Smooth muscle cell (in vitro differentiated cells): ENCODE results near the gene DCBLD2. TPM values are rescaled to one million over a fixed set of nuclear protein-coding genes. Genes with fewer than 3 reads are reported as not detected.

Source experiments
- DNase-seq: peaks from one replicate; lab custom pipeline; 2025; ENCODE audit not compliant: unreplicated experiment; lab: John Stamatoyannopoulos, UW
- H2AFZ ChIP-seq: fragments of 200-600 bp; sonication (generic); 2 replicates; pipeline ENCODE4 v1.6.0; 2016; ENCODE audit warnings: antibody characterized with exemption, low read depth, mild to moderate bottlenecking
- H3F3A ChIP-seq: fragments of 200-600 bp; sonication (generic); 2 replicates; pipeline ENCODE4 v1.6.0; 2017; ENCODE audit warnings: antibody characterized with exemption, low read depth
- H3K27ac ChIP-seq: fragments of 200-600 bp; sonication (generic); 2 replicates; pipeline ENCODE4 v1.5.1; 2016; ENCODE audit warnings: low read depth, mild to moderate bottlenecking
- H3K27me3 ChIP-seq: fragments of 200-600 bp; sonication (generic); 2 replicates; pipeline ENCODE4 v1.6.1; 2016; ENCODE audit warnings: low read depth, mild to moderate bottlenecking
- H3K36me3 ChIP-seq: fragments of 200-600 bp; sonication (generic); 2 replicates; pipeline ENCODE4 v1.5.1; 2016; ENCODE audit warnings: low read depth
- H3K4me1 ChIP-seq: fragments of 200-600 bp; sonication (generic); 2 replicates; pipeline ENCODE4 v1.5.1; 2016; ENCODE audit warnings: low read depth
- H3K4me2 ChIP-seq: fragments of 200-600 bp; sonication (generic); 2 replicates; pipeline ENCODE4 v1.6.0; 2016; ENCODE audit warnings: mild to moderate bottlenecking
- H3K4me3 ChIP-seq: fragments of 200-600 bp; sonication (generic); 2 replicates; pipeline ENCODE4 v1.5.1; 2016; ENCODE audit warnings: mild to moderate bottlenecking
- H3K79me2 ChIP-seq: fragments of 200-600 bp; sonication (generic); 2 replicates; pipeline ENCODE4 v1.6.0; 2016; ENCODE audit warnings: low read depth, mild to moderate bottlenecking
- H3K9ac ChIP-seq: fragments of 200-600 bp; sonication (generic); 2 replicates; pipeline ENCODE4 v1.6.0; 2016; ENCODE audit warnings: low read depth
- H3K9me3 ChIP-seq: fragments of 200-600 bp; sonication (generic); replicated peaks from 2 replicates; pipeline ENCODE4 v1.5.1; 2016; ENCODE audit warnings: low read depth
- H4K20me1 ChIP-seq: fragments of 200-600 bp; sonication (generic); 2 replicates; pipeline ENCODE4 v1.6.0; 2016; ENCODE audit warnings: low read depth
- CTCF ChIP-seq: fragments of 200-600 bp; sonication (generic); IDR thresholded peaks from 2 replicates; pipeline ENCODE4 v1.5.1; 2017; ENCODE audit warnings: borderline replicate concordance, mild to moderate bottlenecking, antibody characterized with exemption; ENCODE audit not compliant: insufficient read depth, poor library complexity, severe bottlenecking
- WGBS: methylation state at CpG from one replicate; pipeline ENCODE4 v1.1.7; 2016; ENCODE audit warnings: low lambda C conversion rate; 5-methylcytosine and 5-hydroxymethylcytosine counted together
- polyA plus RNA-seq: library from polyadenylated mRNA; unstranded; fragments of >200 nt; fragmentation: Nextera tagmentation; extraction: Ambion mirVana; gene quantifications from 2 replicates; pipeline ENCODE4 v1.2.1, GENCODE V29; 2016
- total RNA-seq: library from RNA; depleted of rRNA; stranded (reverse); fragments of >200 nt; gene quantifications from 2 replicates; pipeline ENCODE4 v1.2.3, GENCODE V29; 2014

Gene DCBLD2
- total and polyA plus RNA-seq, 2 experiments from 2014 or later, result 39.9 to 111 TPM

- H3F3A ChIP-seq, result no peaks in the 10 kb centered on the region
- no peak overlapping the region for H2AFZ ChIP-seq
- no peak for TF ChIP-seq CTCF
- H3K79me2 ChIP-seq, result peaks cover 26% of the 10 kb centered on the region
- no peaks in the 10 kb centered on the region for H3K4me1 ChIP-seq
- H3K4me2 ChIP-seq, result no peak overlapping the region
- no peak overlapping the region for H3K27ac ChIP-seq
- DNase-seq, result no peak
- H4K20me1 ChIP-seq, result peaks cover 8% of the 10 kb centered on the region
- no peaks in the 10 kb centered on the region for H3K27me3 ChIP-seq
- over 99% methylated on average over 8 of the region's 8 CpGs for WGBS
- H3K9ac ChIP-seq, result no peak overlapping the region
- peaks cover 7% of the 10 kb centered on the region for H3K36me3 ChIP-seq
- H3K9me3 ChIP-seq, result peaks cover 13% of the 10 kb centered on the region
- H3K4me3 ChIP-seq, result no peak overlapping the region
Observed at GRCh38 chr3:98856724-98857123, 44.8 kb downstream of the DCBLD2 start.

GRCh38 chr3:98855806-98856400 is 45.6 kb downstream of the DCBLD2 start:
- peaks cover 20% of the 10 kb centered on the region for H3K79me2 ChIP-seq
- peaks cover 8% of the 10 kb centered on the region for H4K20me1 ChIP-seq
- H3K4me1 ChIP-seq, result no peaks in the 10 kb centered on the region
- no peaks in the 10 kb centered on the region for H3K27me3 ChIP-seq
- no peak overlapping the region for H3K4me3 ChIP-seq
- H3K27ac ChIP-seq, result no peak overlapping the region
- peaks cover 7% of the 10 kb centered on the region for H3K36me3 ChIP-seq
- no peak overlapping the region for H2AFZ ChIP-seq
- no peak for TF ChIP-seq CTCF
- peaks cover 13% of the 10 kb centered on the region for H3K9me3 ChIP-seq
- 96% methylated on average over 1 of the region's 1 CpG for WGBS
- H3K4me2 ChIP-seq, result no peak overlapping the region
- no peak overlapping the region for H3K9ac ChIP-seq
- DNase-seq, result no peak
- no peaks in the 10 kb centered on the region for H3F3A ChIP-seq

- H3K9me3 ChIP-seq, result no peaks in the 10 kb centered on the region
- no peak overlapping the region for H3K4me2 ChIP-seq
- no peak for DNase-seq
- no peak overlapping the region for H3K27ac ChIP-seq
- no peak overlapping the region for H2AFZ ChIP-seq
- H3K9ac ChIP-seq, result no peak overlapping the region
- no peak for TF ChIP-seq CTCF
- H3K4me1 ChIP-seq, result no peaks in the 10 kb centered on the region
- H3F3A ChIP-seq, result no peaks in the 10 kb centered on the region
- H3K4me3 ChIP-seq, result no peak overlapping the region
- no peaks in the 10 kb centered on the region for H3K27me3 ChIP-seq
- peaks cover 15% of the 10 kb centered on the region for H3K36me3 ChIP-seq
- peaks cover 28% of the 10 kb centered on the region for H4K20me1 ChIP-seq
- H3K79me2 ChIP-seq, result peaks cover 23% of the 10 kb centered on the region
- WGBS, result 100% methylated on average over 1 of the region's 1 CpG
Observed at GRCh38 chr3:98848108-98848507, 53.4 kb downstream of the DCBLD2 start.

GRCh38 chr3:98846101-98846500 is 55.4 kb downstream of the DCBLD2 start:
- TF ChIP-seq CTCF, result no peak
- Histone ChIP-seq H3F3A (no peaks in the 10 kb centered on the region), H3K4me3 (no peak overlapping the region), H3K9me3 (no peaks in the 10 kb centered on the region), H4K20me1 (peaks cover 23% of the 10 kb centered on the region), H2AFZ (no peak overlapping the region), H3K9ac (no peak overlapping the region), H3K36me3 (peaks cover 15% of the 10 kb centered on the region), H3K27ac (no peak overlapping the region), H3K4me2 (no peak overlapping the region), H3K4me1 (no peaks in the 10 kb centered on the region), H3K27me3 (no peaks in the 10 kb centered on the region), H3K79me2 (peaks cover 14% of the 10 kb centered on the region)
- no peak for DNase-seq
